Neuron (in vitro differentiated cells): ENCODE measurements around the gene TMEM139.
"Not testable (repeated sequence)": the region's sequence is repeated elsewhere in the genome, so short reads cannot be mapped to it uniquely, and the experiment has no call there.

ENCODE experiments used
- H2AFZ ChIP-seq: one replicate; pipeline ENCODE4 v1.6.1; 2013; ENCODE audit warnings: low read depth, mild to moderate bottlenecking, inconsistent platforms, low read length, moderate library complexity
- H3K27me3 ChIP-seq: one replicate; pipeline ENCODE4 v1.6.1; 2013; ENCODE audit warnings: low read length; ENCODE audit not compliant: insufficient read depth
- H3K36me3 ChIP-seq: one replicate; pipeline ENCODE4 v1.6.1; 2013; ENCODE audit warnings: low read length; ENCODE audit not compliant: insufficient read depth
- H3K4me1 ChIP-seq: one replicate; pipeline ENCODE4 v1.6.1; 2013; ENCODE audit warnings: low read length; ENCODE audit not compliant: insufficient read depth
- H3K4me3 ChIP-seq: 2 replicates; pipeline ENCODE4 v1.5.1; 2013; ENCODE audit warnings: mild to moderate bottlenecking, low read length, moderate library complexity
- H3K9me3 ChIP-seq: one replicate; pipeline ENCODE4 v1.6.1; 2013; ENCODE audit warnings: low read length

Gene TMEM139

DNA sequence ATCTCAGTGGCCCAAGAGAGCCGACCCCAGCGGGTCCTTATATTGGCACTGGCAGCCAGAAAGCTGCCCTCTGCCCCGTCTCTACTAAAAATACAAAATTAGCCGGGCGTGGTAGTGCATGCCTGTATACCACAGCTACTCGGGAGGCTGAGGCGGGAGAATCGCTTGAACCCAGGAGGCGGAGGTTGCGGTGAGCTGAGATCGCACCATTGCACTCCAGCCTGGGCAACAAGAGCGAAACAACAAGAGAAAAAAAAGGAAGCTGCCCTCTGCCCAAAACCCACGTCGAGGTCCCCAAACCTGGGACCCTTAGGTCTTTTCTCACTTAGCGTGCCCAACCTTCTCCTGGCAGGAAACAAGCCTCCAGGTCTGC is 20.6 kb upstream of the TMEM139 start:
- not testable (repeated sequence) for H3K4me1 ChIP-seq, H3K27me3 ChIP-seq, H3K9me3 ChIP-seq, H3K36me3 ChIP-seq, H2AFZ ChIP-seq
- peak overlapping the region; percentile 65 for H3K4me3 ChIP-seq

DNA sequence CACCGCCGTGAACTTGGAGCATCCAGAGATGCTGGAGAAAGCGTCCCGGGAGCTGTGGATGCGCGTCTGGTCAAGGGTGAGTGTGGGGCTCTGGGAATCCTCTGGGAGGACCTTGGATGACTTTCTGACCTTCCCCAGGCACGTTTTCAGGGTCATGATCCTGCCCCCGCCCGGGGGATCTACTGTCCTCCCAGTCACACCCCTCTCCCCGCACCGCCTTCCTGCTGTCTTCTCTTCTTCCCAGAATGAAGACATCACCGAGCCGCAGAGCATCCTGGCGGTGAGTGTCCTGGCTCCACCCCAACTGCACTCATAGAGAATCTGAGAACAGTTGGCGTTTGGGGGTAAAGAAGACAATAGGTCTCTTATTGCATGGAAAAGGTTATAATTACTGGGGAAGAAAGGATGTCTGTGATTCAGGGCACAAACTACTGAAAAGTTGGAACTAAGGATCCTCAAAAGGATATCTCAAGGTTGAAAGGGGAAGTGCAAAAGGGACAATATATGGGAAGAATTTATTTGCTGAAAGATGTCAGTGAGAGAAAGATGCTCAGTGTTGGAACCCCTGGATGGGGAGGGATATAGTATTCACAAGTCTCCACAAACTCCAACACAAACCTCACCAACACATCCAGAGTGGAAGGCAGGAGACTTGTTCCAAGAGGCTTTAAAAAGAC is 19.6 kb upstream of the TMEM139 start:
- Histone ChIP-seq H3K4me3 (no peak overlapping the region), H2AFZ (no peak overlapping the region), H3K36me3 (peaks cover 8% of the 10 kb centered on the region), H3K27me3 (no peaks in the 10 kb centered on the region), H3K4me1 (no peaks in the 10 kb centered on the region), H3K9me3 (no peaks in the 10 kb centered on the region)

DNA sequence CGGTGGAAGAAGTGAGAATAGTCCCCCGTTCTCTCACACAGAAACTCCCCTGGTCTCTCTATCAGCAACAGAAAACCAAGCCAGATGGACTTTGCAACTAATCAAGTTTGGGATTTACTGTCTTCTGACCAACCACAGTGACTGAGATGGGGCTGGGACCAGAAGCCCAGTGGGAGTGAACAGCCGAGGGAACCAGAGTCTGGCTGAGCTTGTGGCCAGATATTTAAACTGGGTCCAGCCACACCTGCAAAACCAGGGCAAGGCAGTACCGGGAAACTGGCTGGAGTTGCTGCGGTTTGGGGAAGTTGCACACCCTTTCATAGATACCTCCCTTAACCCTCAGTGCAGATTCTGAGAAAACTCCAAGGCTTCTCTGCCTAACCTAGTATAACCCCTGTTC is 15.5 kb upstream of the TMEM139 start:
- Histone ChIP-seq H3K9me3 (no peaks in the 10 kb centered on the region), H3K4me3 (no peak overlapping the region), H2AFZ (no peak overlapping the region), H3K27me3 (no peaks in the 10 kb centered on the region), H3K36me3 (peaks cover 8% of the 10 kb centered on the region), H3K4me1 (no peaks in the 10 kb centered on the region)

DNA sequence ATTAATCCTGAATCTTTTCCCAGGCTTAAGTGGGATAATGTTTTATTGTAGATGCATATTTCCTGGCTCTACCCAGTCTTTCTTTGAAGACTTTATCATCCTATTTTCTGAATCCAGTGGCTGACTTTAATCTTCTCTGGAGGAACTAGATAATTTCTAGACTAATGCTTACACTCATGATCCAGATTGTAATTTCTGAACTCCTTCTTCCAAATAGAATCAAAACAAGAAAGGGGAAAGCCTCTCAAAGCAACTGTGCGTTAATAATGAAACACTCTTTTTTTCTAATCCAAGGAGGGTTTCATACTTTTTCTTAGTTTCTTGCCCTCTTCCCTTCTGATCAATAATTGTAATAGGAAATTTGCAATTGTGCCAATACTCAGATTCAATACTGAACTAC is 13.5 kb upstream of the TMEM139 start:
- no peaks in the 10 kb centered on the region for H3K9me3 ChIP-seq

DNA sequence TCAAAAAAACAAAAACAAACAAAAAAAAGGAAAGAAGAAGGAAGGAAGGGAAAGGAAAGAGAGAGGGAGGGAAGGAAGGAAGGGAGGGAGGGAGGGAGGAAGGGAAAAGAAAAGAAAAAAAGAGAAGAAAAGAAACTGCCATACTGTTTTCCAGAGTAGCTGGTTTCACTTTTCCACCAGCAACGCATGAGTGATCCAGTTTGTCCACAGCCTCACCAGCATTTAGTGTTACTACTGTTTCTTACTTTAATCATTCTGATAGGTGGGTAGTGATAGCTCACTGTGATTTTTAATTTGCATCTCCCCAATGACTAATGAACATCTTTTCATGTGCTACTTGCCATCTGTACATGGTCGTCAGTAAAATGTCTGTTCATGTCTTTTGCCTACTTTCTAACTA is 11.9 kb upstream of the TMEM139 start:
- Histone ChIP-seq H3K4me1 (no peaks in the 10 kb centered on the region), H3K27me3 (no peaks in the 10 kb centered on the region), H3K9me3 (no peaks in the 10 kb centered on the region), H3K4me3 (no peak overlapping the region), H2AFZ (no peak overlapping the region), H3K36me3 (peaks cover 8% of the 10 kb centered on the region)

More for the DNA sequence above, 13.5 kb upstream of the TMEM139 start:
- Histone ChIP-seq H3K27me3 (no peaks in the 10 kb centered on the region), H2AFZ (no peak overlapping the region), H3K36me3 (peaks cover 8% of the 10 kb centered on the region), H3K4me3 (no peak overlapping the region), H3K4me1 (no peaks in the 10 kb centered on the region)

DNA sequence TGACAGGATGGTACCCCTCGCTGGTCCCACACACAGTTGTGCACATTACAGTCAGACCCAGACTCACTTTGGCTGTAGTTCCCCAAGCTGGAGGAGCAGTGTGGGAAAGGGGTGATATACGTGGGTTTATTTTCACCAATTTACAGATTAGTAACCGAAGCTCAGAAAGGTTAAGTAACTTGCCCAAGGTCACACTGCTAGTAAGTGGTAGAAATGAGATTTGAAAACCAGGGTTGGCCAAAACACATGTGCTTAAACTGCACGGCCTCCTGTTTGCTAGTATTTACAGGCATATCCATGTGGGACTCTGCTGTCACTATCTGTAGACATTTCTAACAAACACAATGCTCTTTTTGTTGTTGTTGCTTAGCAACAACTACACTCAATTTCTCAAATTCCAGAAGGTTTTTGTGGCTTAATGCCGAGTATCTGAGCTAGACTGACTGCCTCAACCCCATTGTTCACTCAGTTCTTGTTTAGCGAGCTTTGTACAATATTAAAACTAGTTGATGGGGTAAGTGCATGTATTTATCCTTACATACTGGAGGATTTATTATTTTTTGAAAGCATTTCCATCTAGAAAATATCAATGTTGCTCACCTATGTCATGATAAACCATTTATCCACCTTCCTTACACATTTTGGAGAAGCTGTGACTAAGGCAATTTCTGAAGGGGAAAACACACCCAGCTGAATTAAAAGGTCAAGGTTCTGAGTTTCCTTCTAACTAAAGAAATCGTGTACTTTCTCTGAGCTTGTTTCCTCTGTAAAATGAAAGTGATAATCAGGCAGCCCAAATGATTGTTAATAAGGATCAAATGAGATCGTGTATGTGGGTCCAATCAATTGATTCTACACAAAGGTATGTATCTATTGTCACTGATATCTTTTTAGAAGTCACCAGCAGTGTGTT is 5.3 kb upstream of the TMEM139 start:
- peak overlapping the region; percentile 24 for H3K4me3 ChIP-seq
- peaks cover 23% of the 10 kb centered on the region for H3K4me1 ChIP-seq
- H3K27me3 ChIP-seq = no peaks in the 10 kb centered on the region
- no peaks in the 10 kb centered on the region for H3K36me3 ChIP-seq
- H3K9me3 ChIP-seq = no peaks in the 10 kb centered on the region
- no peak overlapping the region for H2AFZ ChIP-seq

DNA sequence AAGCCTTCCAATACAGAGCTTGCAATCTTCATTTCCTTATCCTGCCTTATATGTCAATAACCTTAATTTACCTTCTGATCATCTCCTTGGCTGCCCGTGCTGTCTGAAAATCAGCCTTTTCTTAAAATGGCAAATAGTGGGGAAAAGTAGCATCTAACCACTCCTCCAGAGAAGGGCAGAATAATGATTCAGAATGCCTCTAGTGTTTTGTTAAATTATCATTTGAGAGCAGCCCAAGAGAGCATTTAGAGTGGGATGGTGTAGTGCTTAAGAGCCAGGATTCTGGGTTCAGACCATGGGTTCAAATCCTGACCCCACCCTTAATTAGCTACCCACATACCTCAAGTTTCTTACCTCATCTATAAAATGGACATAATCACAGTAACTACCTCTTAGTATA is 4.6 kb upstream of the TMEM139 start:
- Histone ChIP-seq H3K27me3 (no peaks in the 10 kb centered on the region), H3K9me3 (no peaks in the 10 kb centered on the region), H2AFZ (no peak overlapping the region), H3K36me3 (no peaks in the 10 kb centered on the region), H3K4me1 (peaks cover 23% of the 10 kb centered on the region), H3K4me3 (no peak overlapping the region)

DNA sequence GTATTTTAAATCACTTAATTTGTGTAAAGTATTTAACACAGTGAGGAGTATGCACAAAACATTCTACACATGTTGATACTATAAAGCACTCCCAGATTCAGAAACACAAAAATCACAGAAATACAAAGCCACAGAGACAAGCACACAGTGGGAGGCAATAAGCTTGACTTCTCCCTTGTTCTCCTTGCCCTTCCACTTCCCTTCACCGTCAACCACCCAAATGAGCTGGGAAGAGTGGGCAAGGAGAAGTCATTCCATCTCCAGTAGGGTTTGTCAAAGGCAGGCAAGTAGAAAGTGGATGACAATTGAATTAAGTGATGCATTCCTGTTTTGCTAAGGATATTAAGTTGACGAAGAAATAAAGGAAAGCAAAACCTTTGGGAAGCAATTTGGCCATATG is 4.2 kb upstream of the TMEM139 start:
- no peak overlapping the region for H2AFZ ChIP-seq
- H3K4me3 ChIP-seq = no peak overlapping the region
- no peaks in the 10 kb centered on the region for H3K36me3 ChIP-seq
- H3K27me3 ChIP-seq = no peaks in the 10 kb centered on the region
- no peaks in the 10 kb centered on the region for H3K9me3 ChIP-seq
- H3K4me1 ChIP-seq = peaks cover 25% of the 10 kb centered on the region

DNA sequence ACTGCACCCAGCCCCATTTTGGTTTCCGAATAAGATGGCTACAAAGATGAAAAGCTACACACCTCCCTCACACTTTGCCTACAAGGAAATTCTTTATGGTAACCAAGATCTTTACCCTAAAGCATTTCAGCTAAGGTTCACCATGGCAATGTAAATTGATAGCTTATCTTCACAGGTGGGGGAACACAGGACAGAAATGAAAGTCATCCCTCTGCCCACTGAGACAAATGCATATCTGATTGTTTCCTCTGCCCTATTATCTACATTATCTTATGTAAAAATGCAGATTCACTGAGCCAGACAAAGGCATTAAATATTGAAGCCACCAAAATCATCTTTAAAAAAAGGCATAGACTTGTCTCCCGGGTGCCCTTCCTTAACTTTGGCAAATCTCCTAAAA is 3.2 kb upstream of the TMEM139 start:
- peaks cover 25% of the 10 kb centered on the region for H3K4me1 ChIP-seq
- no peak overlapping the region for H3K4me3 ChIP-seq
- H3K36me3 ChIP-seq = no peaks in the 10 kb centered on the region

DNA sequence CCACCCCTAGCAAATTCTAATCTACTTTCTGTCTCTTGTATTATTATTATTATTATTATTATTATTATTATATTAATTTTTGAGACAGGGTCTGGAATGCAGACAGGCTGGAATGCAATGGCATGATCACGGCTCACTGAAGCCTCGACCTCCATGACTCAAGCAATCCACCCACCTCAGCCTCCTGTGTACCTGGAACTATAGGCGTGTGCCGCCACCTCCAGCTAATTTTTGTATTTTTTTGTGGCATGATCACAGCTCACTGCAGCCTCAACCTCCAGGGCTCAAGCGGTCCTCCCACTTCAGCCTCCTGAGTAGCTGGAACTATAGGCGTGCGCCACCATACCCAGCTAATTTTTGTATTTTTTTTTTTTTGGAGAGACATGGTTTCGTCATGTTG is 2.6 kb upstream of the TMEM139 start:
- no peaks in the 10 kb centered on the region for H3K36me3 ChIP-seq
- no peak overlapping the region for H2AFZ ChIP-seq
- no peaks in the 10 kb centered on the region for H3K27me3 ChIP-seq
- no peak overlapping the region for H3K4me3 ChIP-seq
- H3K9me3 ChIP-seq = no peaks in the 10 kb centered on the region
- peaks cover 25% of the 10 kb centered on the region for H3K4me1 ChIP-seq

More for the DNA sequence above, 3.2 kb upstream of the TMEM139 start:
- H3K9me3 ChIP-seq = no peaks in the 10 kb centered on the region
- H2AFZ ChIP-seq = no peak overlapping the region
- H3K27me3 ChIP-seq = no peaks in the 10 kb centered on the region

DNA sequence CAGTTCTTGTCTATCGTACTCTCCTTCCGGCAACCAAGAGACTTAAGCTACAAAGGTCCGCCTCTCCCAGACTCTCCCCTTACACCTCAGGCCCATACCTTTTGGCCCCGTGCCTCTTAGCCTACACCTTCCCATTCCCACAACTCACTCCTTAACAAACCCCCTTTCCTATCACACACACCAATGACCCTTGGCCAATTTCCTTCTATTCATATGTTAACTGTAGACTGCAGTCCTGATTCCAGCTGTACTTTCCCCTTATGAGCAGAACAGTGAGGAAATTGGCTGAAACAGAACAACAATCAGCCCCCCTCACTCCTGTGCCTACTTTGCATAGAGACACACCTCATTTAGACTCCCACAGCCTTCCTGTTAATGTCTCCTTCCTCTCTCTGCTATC is 1.4 kb upstream of the TMEM139 start:
- no peak overlapping the region for H2AFZ ChIP-seq
- H3K4me3 ChIP-seq = no peak overlapping the region
- H3K27me3 ChIP-seq = no peaks in the 10 kb centered on the region
- H3K9me3 ChIP-seq = no peaks in the 10 kb centered on the region
- H3K4me1 ChIP-seq = peaks cover 25% of the 10 kb centered on the region
- no peaks in the 10 kb centered on the region for H3K36me3 ChIP-seq

DNA sequence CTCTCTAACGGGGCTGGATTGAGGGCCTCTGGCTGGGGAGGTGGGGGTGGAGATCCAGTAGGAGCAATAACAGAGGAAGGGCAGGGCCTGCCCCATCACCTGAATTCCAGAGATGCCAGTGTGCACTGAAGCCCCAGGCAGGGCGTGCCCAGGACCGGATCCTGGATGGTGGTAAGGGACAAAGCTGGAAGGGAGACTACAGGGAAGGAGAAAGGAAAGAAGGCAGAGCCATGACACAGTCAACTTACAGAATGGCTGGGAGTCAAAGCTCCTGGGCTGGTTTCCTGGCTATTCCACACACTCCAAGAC is 666 bp downstream of the TMEM139 start:
- Histone ChIP-seq H3K36me3 (peaks cover 2% of the 10 kb centered on the region), H3K9me3 (no peaks in the 10 kb centered on the region), H2AFZ (no peak overlapping the region), H3K4me1 (peaks cover 20% of the 10 kb centered on the region), H3K4me3 (no peak overlapping the region), H3K27me3 (no peaks in the 10 kb centered on the region)

DNA sequence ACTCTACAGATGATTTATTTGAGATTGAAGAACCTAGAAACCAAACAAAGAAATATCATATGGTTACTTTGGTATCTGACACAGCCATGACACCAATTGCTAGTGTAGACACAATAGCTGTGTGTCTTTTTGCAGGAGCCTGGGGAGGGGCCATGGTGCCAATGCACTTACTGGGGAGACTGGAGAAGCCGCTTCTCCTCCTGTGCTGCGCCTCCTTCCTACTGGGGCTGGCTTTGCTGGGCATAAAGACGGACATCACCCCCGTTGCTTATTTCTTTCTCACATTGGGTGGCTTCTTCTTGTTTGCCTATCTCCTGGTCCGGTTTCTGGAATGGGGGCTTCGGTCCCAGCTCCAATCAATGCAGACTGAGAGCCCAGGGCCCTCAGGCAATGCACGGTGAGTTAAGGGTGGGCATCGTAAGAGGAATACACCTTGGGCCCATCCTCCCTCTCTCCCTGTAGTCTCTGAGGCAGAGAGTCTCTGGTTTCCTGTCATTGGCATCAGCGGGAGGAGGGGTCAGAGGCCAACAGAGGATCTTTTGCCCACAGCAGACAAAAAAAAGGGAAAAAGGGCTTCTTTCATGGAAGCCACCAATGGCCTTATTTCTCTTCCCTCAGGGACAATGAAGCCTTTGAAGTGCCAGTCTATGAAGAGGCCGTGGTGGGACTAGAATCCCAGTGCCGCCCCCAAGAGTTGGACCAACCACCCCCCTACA is 1.2 kb downstream of the TMEM139 start:
- no peaks in the 10 kb centered on the region for H3K27me3 ChIP-seq
- H3K9me3 ChIP-seq = no peaks in the 10 kb centered on the region
- H3K4me3 ChIP-seq = no peak overlapping the region
- H3K4me1 ChIP-seq = peaks cover 18% of the 10 kb centered on the region
- peaks cover 5% of the 10 kb centered on the region for H3K36me3 ChIP-seq
- H2AFZ ChIP-seq = no peak overlapping the region
